ENCODE measurements around the gene TLE2.
A peak's percentile ranks its signal among the peaks of the same experiment; 100 is the strongest.

The TLE2 gene

DNA sequence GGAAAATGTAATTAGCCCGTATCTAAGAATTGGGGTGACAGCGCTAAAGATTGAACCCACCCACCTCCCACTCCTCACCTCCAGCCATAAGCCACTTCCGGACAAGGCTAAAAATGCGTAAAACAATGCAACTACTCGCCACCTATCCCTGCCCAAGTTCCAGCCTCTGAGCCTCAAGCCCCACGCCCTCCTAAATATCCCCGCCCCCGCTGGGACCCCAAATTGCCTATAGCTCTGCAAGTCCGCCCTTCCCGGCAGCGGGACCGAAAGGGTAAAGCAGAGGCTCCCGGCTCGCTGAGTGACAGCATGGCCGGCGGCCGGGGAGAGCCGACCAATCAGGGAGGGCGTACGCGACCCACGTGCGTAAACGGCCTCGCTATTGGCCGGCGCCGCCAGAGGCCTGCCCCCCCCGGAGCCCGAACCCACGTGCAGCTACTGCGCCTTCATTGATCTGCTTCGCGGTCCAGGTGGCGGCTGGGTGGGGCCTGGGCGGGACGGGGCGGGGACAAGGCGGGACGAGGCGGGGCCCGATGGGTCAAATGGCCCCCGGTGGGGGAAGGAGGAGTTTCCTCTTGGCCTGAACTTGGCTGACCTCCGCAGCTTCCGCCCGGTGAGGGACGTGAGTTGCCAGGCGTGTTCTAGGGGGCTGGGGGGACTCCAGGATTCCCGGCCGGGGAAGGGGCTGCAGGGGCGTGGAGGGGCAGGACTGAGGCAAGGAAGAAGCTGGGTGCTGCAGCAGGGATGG, 51.9 kb downstream of the TLE2 start, which contains the start of gene TLE6:
TSS of gene TLE6 (plus strand) at position 564 of the 745 bp plus-strand sequence. CDS start 670 bp downstream, outside the sequence.
- TF ChIP-seq, protein P1, sequence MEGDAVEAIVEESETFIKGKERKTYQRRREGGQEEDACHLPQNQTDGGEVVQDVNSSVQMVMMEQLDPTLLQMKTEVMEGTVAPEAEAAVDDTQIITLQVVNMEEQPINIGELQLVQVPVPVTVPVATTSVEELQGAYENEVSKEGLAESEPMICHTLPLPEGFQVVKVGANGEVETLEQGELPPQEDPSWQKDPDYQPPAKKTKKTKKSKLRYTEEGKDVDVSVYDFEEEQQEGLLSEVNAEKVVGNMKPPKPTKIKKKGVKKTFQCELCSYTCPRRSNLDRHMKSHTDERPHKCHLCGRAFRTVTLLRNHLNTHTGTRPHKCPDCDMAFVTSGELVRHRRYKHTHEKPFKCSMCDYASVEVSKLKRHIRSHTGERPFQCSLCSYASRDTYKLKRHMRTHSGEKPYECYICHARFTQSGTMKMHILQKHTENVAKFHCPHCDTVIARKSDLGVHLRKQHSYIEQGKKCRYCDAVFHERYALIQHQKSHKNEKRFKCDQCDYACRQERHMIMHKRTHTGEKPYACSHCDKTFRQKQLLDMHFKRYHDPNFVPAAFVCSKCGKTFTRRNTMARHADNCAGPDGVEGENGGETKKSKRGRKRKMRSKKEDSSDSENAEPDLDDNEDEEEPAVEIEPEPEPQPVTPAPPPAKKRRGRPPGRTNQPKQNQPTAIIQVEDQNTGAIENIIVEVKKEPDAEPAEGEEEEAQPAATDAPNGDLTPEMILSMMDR (IDR thresholded peaks at IDR 0.05; ENCODE audit: borderline replicate concordance, extremely low read depth, low read length, poor library complexity, severe bottlenecking), result no peak
- no peak for TF ChIP-seq EZH2 (IDR thresholded peaks at IDR 0.05; ENCODE audit: borderline replicate concordance, low read depth, low read length, severe bottlenecking)
- no peaks in the 10 kb centered on the region for H3K9me3 ChIP-seq (ENCODE audit: insufficient read depth, low read length, severe bottlenecking)
- peak within 1 kb of the TSS; percentile 85 for H2AFZ ChIP-seq (ENCODE audit: low read depth, low read length)
- H3K4me3 ChIP-seq (ENCODE audit: low read depth in 1 of 2, low read length in 2 of 2), result peak within 1 kb of the TSS; percentile 31 to 68
- H3K4me2 ChIP-seq (ENCODE audit: insufficient read depth, low read length), result peak within 1 kb of the TSS; percentile 90
- H3K27me3 ChIP-seq (ENCODE audit: insufficient read depth, low read length, poor library complexity), result no peaks in the 10 kb centered on the region
- no peaks in the 10 kb centered on the region for H3K36me3 ChIP-seq (ENCODE audit: insufficient read depth, low read length)
- no peaks in the 10 kb centered on the region for H3K79me2 ChIP-seq (ENCODE audit: insufficient read depth, low read length)
- ATAC-seq (ENCODE audit: insufficient read depth, low read depth) (peak; percentile 99), DNase-seq (peak; percentile 97)
- peaks cover 18% of the 10 kb centered on the region for H3K4me1 ChIP-seq (ENCODE audit: insufficient read depth, low read length)
- peak within 1 kb of the TSS; percentile 65 for H3K27ac ChIP-seq (ENCODE audit: low read length)
- peak within 1 kb of the TSS; percentile 53 for H3K9ac ChIP-seq (ENCODE audit: low read depth, low read length)
- H4K20me1 ChIP-seq (ENCODE audit: insufficient read depth, low read length), result no peaks in the 10 kb centered on the region

DNA sequence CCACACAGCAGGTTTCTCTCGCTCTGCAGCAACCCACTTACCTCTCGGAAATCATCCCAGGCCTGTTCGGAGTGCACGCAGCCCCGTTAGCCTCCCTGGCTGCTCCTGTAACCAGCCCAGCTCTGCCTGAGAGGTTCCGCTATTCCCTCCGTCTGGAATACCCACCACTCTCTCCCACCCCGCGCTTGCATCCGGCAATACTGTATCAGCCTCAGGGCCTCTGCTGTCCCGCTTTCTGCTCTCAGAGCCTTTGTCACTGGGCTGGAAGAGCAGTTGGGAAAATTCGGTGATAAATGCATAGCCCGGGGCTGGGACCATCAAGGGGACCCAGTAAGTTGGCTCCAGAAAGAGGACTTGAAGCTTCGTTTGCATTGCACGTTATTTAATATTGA, 52.5 kb downstream of the TLE2 start:
- Histone ChIP-seq H3K4me3 (ENCODE audit: low read depth in 1 of 2, low read length in 2 of 2) (peak overlapping the region; percentile 31 to 68), H3K4me2 (ENCODE audit: insufficient read depth, low read length) (peak overlapping the region; percentile 90), H2AFZ (ENCODE audit: low read depth, low read length) (peak overlapping the region; percentile 85), H3K9me3 (ENCODE audit: insufficient read depth, low read length, severe bottlenecking) (no peaks in the 10 kb centered on the region), H4K20me1 (ENCODE audit: insufficient read depth, low read length) (no peaks in the 10 kb centered on the region), H3K36me3 (ENCODE audit: insufficient read depth, low read length) (no peaks in the 10 kb centered on the region), H3K79me2 (ENCODE audit: insufficient read depth, low read length) (no peaks in the 10 kb centered on the region), H3K27me3 (ENCODE audit: insufficient read depth, low read length, poor library complexity) (no peaks in the 10 kb centered on the region), H3K27ac (ENCODE audit: low read length) (peak overlapping the region; percentile 65), H3K9ac (ENCODE audit: low read depth, low read length) (peak overlapping the region; percentile 53), H3K4me1 (ENCODE audit: insufficient read depth, low read length) (peaks cover 18% of the 10 kb centered on the region)
- DNase-seq (no peak), ATAC-seq (ENCODE audit: insufficient read depth, low read depth) (no peak)
- TF ChIP-seq, protein P1 (IDR thresholded peaks at IDR 0.05; ENCODE audit: borderline replicate concordance, extremely low read depth, low read length, poor library complexity, severe bottlenecking), result no peak
- no peak for TF ChIP-seq EZH2 (IDR thresholded peaks at IDR 0.05; ENCODE audit: borderline replicate concordance, low read depth, low read length, severe bottlenecking)

DNA sequence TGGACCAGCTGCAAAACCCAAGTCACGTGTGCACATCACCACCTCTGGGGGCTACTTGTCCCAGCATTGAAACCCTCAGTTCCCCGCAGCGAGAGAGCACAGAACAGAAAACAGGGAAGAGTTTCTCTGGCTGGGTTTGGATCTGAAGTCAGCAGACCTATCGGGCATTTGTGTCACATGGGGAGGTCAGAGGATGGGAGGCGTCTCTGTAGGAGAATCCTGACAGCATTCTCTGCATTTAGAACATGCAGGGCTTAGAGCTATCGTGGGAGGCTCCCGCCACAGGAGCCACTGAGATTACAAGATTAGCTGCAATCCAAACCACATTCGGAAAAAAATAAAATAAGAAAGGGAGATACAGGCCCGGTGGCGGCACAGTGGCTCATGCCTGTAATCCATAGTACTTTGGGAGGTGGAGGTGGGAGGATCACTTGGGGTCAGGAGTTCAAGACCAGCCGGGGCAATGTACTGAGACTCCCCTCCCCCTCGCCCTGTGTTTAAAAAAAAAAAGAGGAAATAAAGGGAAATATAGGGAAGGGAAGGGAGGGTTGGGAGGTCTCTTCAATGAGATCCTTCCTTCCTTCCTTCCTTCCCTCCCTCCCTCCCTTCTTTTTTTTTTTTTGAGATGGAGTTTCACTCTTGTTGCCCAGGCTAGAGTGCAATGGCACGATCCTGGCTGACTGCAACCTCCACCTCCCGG, 54.6 kb downstream of the TLE2 start:
- TF ChIP-seq, protein P1 (IDR thresholded peaks at IDR 0.05; ENCODE audit: borderline replicate concordance, extremely low read depth, low read length, poor library complexity, severe bottlenecking), result no peak
- TF ChIP-seq EZH2 (IDR thresholded peaks at IDR 0.05; ENCODE audit: borderline replicate concordance, low read depth, low read length, severe bottlenecking), result no peak
- Histone ChIP-seq H2AFZ (ENCODE audit: low read depth, low read length) (no peak overlapping the region), H3K27me3 (ENCODE audit: insufficient read depth, low read length, poor library complexity) (no peaks in the 10 kb centered on the region), H3K4me2 (ENCODE audit: insufficient read depth, low read length) (no peak overlapping the region), H3K4me3 (ENCODE audit: low read depth in 1 of 2, low read length in 2 of 2) (no peak overlapping the region), H4K20me1 (ENCODE audit: insufficient read depth, low read length) (no peaks in the 10 kb centered on the region), H3K27ac (ENCODE audit: low read length) (no peak overlapping the region), H3K4me1 (ENCODE audit: insufficient read depth, low read length) (peaks cover 18% of the 10 kb centered on the region), H3K79me2 (ENCODE audit: insufficient read depth, low read length) (no peaks in the 10 kb centered on the region), H3K9me3 (ENCODE audit: insufficient read depth, low read length, severe bottlenecking) (no peaks in the 10 kb centered on the region), H3K36me3 (ENCODE audit: insufficient read depth, low read length) (no peaks in the 10 kb centered on the region), H3K9ac (ENCODE audit: low read depth, low read length) (no peak overlapping the region)
- ATAC-seq (ENCODE audit: insufficient read depth, low read depth) (no peak), DNase-seq (peak; percentile 37)

All from DND-41 (cell line).